Neural cell (in vitro differentiated cells): ENCODE results near the gene KRTAP12-1. TPM values are rescaled to one million over a fixed set of nuclear protein-coding genes. Genes with fewer than 3 reads are reported as not detected.

ENCODE experiments used
- H2AFZ ChIP-seq: fragments of 200-600, 300-800 bp; sonication (generic), shearing (Covaris generic); 2 replicates; pipeline ENCODE4 v1.6.0; 2014; ENCODE audit warnings: low read depth, mild to moderate bottlenecking, antibody characterized with exemption, low read length, moderate library complexity
- H3F3A ChIP-seq: fragments of 200-600 bp; shearing (Covaris generic); 2 replicates; pipeline ENCODE4 v1.6.1; 2016; ENCODE audit warnings: mild to moderate bottlenecking, moderate library complexity, mixed read lengths, antibody characterized with exemption, low read length; ENCODE audit not compliant: insufficient read depth, poor library complexity, severe bottlenecking
- H3K27ac ChIP-seq: fragments of 200-600, 300-800 bp; sonication (generic), shearing (Covaris generic); 2 replicates; pipeline ENCODE4 v1.5.1; 2014; ENCODE audit warnings: mild to moderate bottlenecking, low read length, moderate library complexity
- H3K27me3 ChIP-seq: fragments of 300-800, 200-600 bp; sonication (generic), shearing (Covaris generic); 2 replicates; pipeline ENCODE4 v1.6.0; 2014; ENCODE audit warnings: mild to moderate bottlenecking, low read depth, low read length, moderate library complexity; ENCODE audit not compliant: insufficient read depth
- H3K36me3 ChIP-seq: fragments of 300-800, 200-600 bp; sonication (generic), shearing (Covaris generic); 2 replicates; pipeline ENCODE4 v1.5.1; 2014; ENCODE audit warnings: mild to moderate bottlenecking, antibody characterized with exemption, low read length, moderate library complexity; ENCODE audit not compliant: insufficient read depth
- H3K4me2 ChIP-seq: fragments of 300-800, 200-600 bp; sonication (generic), shearing (Covaris generic); 2 replicates; pipeline ENCODE4 v1.6.0; 2014; ENCODE audit warnings: mild to moderate bottlenecking, low read length
- H3K4me3 ChIP-seq: fragments of 300-800, 200-600 bp; sonication (generic), shearing (Covaris generic); 2 replicates; pipeline ENCODE4 v1.5.1; 2014; ENCODE audit warnings: mild to moderate bottlenecking, low read length, moderate library complexity
- H3K79me2 ChIP-seq: fragments of 200-600 bp; shearing (Covaris generic); replicated peaks from 2 replicates; pipeline ENCODE4 v1.6.0; 2014; ENCODE audit warnings: mild to moderate bottlenecking, low read length, moderate library complexity; ENCODE audit not compliant: insufficient read depth
- H3K9ac ChIP-seq: fragments of 300-800, 200-600 bp; sonication (generic), shearing (Covaris generic); 2 replicates; pipeline ENCODE4 v1.6.1; 2016; ENCODE audit warnings: mild to moderate bottlenecking, low read length, mixed read lengths
- H3K9me2 ChIP-seq: fragments of 200-600 bp; shearing (Covaris generic); 2 replicates; pipeline ENCODE4 v1.6.1; 2016; ENCODE audit warnings: mild to moderate bottlenecking, low read length, mixed read lengths; ENCODE audit not compliant: insufficient read depth
- H3K9me3 ChIP-seq: fragments of 200-600, 300-800 bp; sonication (generic), shearing (Covaris generic); 2 replicates; pipeline ENCODE4 v1.6.1; 2016; ENCODE audit warnings: mild to moderate bottlenecking, mixed run types, low read length, moderate library complexity, mixed read lengths
- H4K20me1 ChIP-seq: fragments of 200-600 bp; shearing (Covaris generic); 2 replicates; pipeline ENCODE4 v1.6.1; 2016; ENCODE audit warnings: mild to moderate bottlenecking, mixed run types; ENCODE audit not compliant: insufficient read depth
- EP300 ChIP-seq: fragments of 450-650 bp; conservative IDR thresholded peaks from 2 replicates; pipeline ENCODE4 v1.6.1; 2014; ENCODE audit warnings: antibody characterized with exemption, mild to moderate bottlenecking, moderate library complexity; ENCODE audit not compliant: poor library complexity, severe bottlenecking
- EZH2 ChIP-seq: fragments of 200-600, 300-800 bp; shearing (Covaris generic), sonication (generic); IDR thresholded peaks from 2 replicates; pipeline ENCODE4 v1.6.1; 2014; ENCODE audit warnings: antibody characterized with exemption, low read length, borderline replicate concordance, mild to moderate bottlenecking; ENCODE audit not compliant: insufficient read depth, poor library complexity, severe bottlenecking
- MXI1 ChIP-seq: fragments of 450-650 bp; conservative IDR thresholded peaks from 2 replicates; pipeline ENCODE4 v1.6.1; 2014; ENCODE audit warnings: antibody characterized with exemption, mild to moderate bottlenecking; ENCODE audit not compliant: poor library complexity, severe bottlenecking
- POLR2AphosphoS5 ChIP-seq: IDR thresholded peaks from 2 replicates; pipeline ENCODE4 v1.6.1; 2012
- RAD21 ChIP-seq: fragments of 450-650 bp; conservative IDR thresholded peaks from 2 replicates; pipeline ENCODE4 v1.6.1; 2014; ENCODE audit warnings: antibody characterized with exemption, mild to moderate bottlenecking, moderate library complexity
- REST ChIP-seq: IDR thresholded peaks from 2 replicates; pipeline ENCODE4 v1.6.1; 2012; ENCODE audit warnings: borderline replicate concordance
- SMC3 ChIP-seq: fragments of 450-650 bp; conservative IDR thresholded peaks from 2 replicates; pipeline ENCODE4 v1.6.1; 2014; ENCODE audit warnings: antibody characterized with exemption, mild to moderate bottlenecking, moderate library complexity; ENCODE audit not compliant: poor library complexity
- TAF1 ChIP-seq: IDR thresholded peaks from 2 replicates; pipeline ENCODE4 v1.6.1; 2012; ENCODE audit warnings: low read depth
- polyA plus RNA-seq: library from polyadenylated mRNA; depleted of rRNA; stranded (reverse); fragments of >200 nt; gene quantifications from 2 replicates; pipeline ENCODE4 v1.2.3, GENCODE V29; 2014
- TF ChIP-seq, protein P1 (sequence below): fragments of 450-650 bp; IDR thresholded peaks from 2 replicates; pipeline ENCODE4 v1.5.1; 2014; ENCODE audit warnings: antibody characterized with exemption, mild to moderate bottlenecking, moderate library complexity; ENCODE audit not compliant: poor library complexity, severe bottlenecking

Gene KRTAP12-1
- polyA plus RNA-seq, 1 donor from 2014 or later: not detected

- Histone ChIP-seq H2AFZ (no peak overlapping the region), H3F3A (no peaks in the 10 kb centered on the region), H3K36me3 (no peaks in the 10 kb centered on the region), H3K4me2 (no peak overlapping the region), H3K4me3 (no peak overlapping the region), H3K9me2 (no peaks in the 10 kb centered on the region), H3K9me3 (no peaks in the 10 kb centered on the region), H3K27ac (no peak overlapping the region), H3K27me3 (no peaks in the 10 kb centered on the region), H4K20me1 (no peaks in the 10 kb centered on the region), H3K79me2 (no peaks in the 10 kb centered on the region), H3K9ac (no peak overlapping the region)
- TF ChIP-seq SMC3 (no peak), EP300 (no peak), EZH2 (no peak), MXI1 (no peak), TAF1 (no peak), RAD21 (no peak), REST (no peak), POLR2AphosphoS5 (no peak)
- TF ChIP-seq, protein P1, sequence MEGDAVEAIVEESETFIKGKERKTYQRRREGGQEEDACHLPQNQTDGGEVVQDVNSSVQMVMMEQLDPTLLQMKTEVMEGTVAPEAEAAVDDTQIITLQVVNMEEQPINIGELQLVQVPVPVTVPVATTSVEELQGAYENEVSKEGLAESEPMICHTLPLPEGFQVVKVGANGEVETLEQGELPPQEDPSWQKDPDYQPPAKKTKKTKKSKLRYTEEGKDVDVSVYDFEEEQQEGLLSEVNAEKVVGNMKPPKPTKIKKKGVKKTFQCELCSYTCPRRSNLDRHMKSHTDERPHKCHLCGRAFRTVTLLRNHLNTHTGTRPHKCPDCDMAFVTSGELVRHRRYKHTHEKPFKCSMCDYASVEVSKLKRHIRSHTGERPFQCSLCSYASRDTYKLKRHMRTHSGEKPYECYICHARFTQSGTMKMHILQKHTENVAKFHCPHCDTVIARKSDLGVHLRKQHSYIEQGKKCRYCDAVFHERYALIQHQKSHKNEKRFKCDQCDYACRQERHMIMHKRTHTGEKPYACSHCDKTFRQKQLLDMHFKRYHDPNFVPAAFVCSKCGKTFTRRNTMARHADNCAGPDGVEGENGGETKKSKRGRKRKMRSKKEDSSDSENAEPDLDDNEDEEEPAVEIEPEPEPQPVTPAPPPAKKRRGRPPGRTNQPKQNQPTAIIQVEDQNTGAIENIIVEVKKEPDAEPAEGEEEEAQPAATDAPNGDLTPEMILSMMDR: no peak
Measured at GRCh38 chr21:44727321-44727720, 45.4 kb upstream of the KRTAP12-1 start.

- TF ChIP-seq, protein P1: no peak
- TF ChIP-seq RAD21 (no peak), MXI1 (no peak), SMC3 (no peak), EP300 (no peak), POLR2AphosphoS5 (no peak), REST (no peak), TAF1 (no peak), EZH2 (no peak)
- H3K9ac ChIP-seq: no peak overlapping the region
Measured at GRCh38 chr21:44726826-44727225, 44.9 kb upstream of the KRTAP12-1 start.

More at GRCh38 chr21:44726826-44727225, 44.9 kb upstream of the KRTAP12-1 start:
- no peak overlapping the region for H3K4me2 ChIP-seq
- no peaks in the 10 kb centered on the region for H3F3A ChIP-seq
- no peaks in the 10 kb centered on the region for H3K79me2 ChIP-seq
- no peak overlapping the region for H3K4me3 ChIP-seq
- H4K20me1 ChIP-seq: no peaks in the 10 kb centered on the region
- H2AFZ ChIP-seq: no peak overlapping the region
- no peak overlapping the region for H3K27ac ChIP-seq
- no peaks in the 10 kb centered on the region for H3K9me2 ChIP-seq
- H3K36me3 ChIP-seq: no peaks in the 10 kb centered on the region
- H3K27me3 ChIP-seq: no peaks in the 10 kb centered on the region
- H3K9me3 ChIP-seq: no peaks in the 10 kb centered on the region
